ENCODE data around the gene SETD3. TPM values are rescaled to one million over a fixed set of nuclear protein-coding genes. Genes with fewer than 3 reads are reported as not detected.
A peak's percentile ranks its signal among the peaks of the same experiment; 100 is the strongest.

The SETD3 gene
- total RNA-seq, 6 donors from 2014 or later, result 59.7 to 99.2 (median 77.6) TPM

DNA sequence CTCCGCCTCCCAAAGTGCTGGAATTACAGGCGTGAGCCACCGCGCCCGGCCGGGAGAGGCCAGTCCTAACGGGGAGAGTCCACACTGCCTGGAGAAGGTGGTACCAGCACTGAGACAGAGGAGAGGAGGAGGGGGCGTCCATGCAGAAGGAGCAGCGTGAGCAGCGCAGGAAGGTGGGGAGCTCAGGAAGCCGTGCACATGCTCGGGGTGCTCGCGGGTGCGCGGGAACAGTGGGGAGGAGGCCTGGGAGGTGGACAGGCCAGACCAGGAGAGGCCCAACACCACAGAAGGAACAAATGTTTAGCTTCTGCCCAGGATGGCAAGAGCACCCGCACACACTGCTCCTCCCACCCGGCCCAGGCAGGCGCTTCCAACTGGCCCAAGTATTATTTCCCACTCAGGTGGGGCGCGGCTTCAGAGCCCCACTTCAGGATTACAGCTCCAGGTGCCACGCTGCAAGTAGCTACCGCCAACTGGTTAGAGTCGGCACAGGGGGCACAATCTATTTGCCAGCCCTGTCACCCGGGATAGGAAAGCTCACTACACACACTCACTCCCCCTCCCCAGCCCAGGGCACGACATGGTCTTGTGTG, 127.9 kb downstream of the SETD3 start:
- WGBS, 2 donors, result 85 to 89% methylated on average over 25 to 26 of the region's 26 CpGs
- no peak overlapping the region for H3K4me3 ChIP-seq
- DNase-seq, result peak in 1 of 2 donors; percentile 71

DNA sequence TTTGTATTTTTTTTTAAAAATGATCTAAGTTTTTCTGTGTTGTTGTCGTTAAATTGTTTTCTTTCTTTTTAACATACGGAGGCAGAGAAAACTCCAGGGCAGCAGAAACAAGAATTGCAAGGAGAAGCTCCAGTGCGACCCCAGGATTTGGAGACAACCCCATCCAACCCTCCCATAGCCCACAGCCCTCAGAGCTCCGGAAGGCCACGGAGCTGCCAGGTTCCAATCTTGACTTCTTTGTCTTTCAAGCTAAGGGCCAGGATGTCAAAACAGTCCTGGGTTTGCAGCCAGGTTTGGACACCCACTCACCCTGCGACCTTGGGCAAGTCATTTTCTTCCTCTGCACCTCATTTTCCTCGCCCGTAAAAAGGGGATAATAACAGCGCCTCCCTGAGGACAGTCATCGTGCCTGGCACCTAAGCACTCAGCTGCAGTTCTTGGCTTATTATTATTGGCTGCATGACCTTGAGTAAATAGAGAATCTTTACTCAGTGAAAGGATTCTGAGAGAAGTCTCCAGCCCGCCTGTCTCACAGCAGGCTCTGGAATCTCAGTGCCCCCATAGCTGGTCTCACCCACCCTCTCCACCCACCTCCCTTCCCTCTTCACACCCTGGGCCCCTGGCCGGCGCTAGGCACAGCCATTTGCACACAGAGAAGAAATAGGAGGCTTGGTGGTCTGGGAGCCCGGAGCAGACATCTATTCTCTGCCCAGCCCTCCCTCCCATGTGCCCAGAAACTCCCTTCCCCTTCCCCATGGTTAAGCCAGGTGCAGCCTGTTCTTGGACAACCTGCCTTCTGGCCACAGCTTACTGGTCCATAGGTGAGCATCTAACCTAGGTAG, 129.3 kb downstream of the SETD3 start:
- ATAC-seq (ENCODE audit: low FRiP score in 2 of 2), result no peak
- H3K4me1 ChIP-seq, result no peaks in the 10 kb centered on the region
- 55 to 67% methylated on average over 13 to 14 of the region's 14 CpGs for WGBS, 2 donors
- no peaks in the 10 kb centered on the region for H3K27me3 ChIP-seq
- no peaks in the 10 kb centered on the region for H3K9me3 ChIP-seq
- TF ChIP-seq, protein P1, sequence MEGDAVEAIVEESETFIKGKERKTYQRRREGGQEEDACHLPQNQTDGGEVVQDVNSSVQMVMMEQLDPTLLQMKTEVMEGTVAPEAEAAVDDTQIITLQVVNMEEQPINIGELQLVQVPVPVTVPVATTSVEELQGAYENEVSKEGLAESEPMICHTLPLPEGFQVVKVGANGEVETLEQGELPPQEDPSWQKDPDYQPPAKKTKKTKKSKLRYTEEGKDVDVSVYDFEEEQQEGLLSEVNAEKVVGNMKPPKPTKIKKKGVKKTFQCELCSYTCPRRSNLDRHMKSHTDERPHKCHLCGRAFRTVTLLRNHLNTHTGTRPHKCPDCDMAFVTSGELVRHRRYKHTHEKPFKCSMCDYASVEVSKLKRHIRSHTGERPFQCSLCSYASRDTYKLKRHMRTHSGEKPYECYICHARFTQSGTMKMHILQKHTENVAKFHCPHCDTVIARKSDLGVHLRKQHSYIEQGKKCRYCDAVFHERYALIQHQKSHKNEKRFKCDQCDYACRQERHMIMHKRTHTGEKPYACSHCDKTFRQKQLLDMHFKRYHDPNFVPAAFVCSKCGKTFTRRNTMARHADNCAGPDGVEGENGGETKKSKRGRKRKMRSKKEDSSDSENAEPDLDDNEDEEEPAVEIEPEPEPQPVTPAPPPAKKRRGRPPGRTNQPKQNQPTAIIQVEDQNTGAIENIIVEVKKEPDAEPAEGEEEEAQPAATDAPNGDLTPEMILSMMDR (IDR thresholded peaks at IDR 0.05), result no peak
- TF ChIP-seq POLR2A (IDR thresholded peaks at IDR 0.05) (no peak), POLR2AphosphoS5 (IDR thresholded peaks at IDR 0.05) (no peak), EP300 (IDR thresholded peaks at IDR 0.05) (no peak)
- H3K27ac ChIP-seq, result no peak overlapping the region
- no peak overlapping the region for H3K4me3 ChIP-seq
- no peaks in the 10 kb centered on the region for H3K36me3 ChIP-seq
- DNase-seq, result no peak

More for the DNA sequence above, 127.9 kb downstream of the SETD3 start:
- Histone ChIP-seq H3K9me3 (no peaks in the 10 kb centered on the region), H3K27me3 (no peaks in the 10 kb centered on the region), H3K36me3 (no peaks in the 10 kb centered on the region), H3K27ac (no peak overlapping the region), H3K4me1 (no peaks in the 10 kb centered on the region)
- peak; percentile 12 to 45 for ATAC-seq (ENCODE audit: low FRiP score in 2 of 2)
- no peak for TF ChIP-seq POLR2A (IDR thresholded peaks at IDR 0.05)
- TF ChIP-seq, protein P1 (IDR thresholded peaks at IDR 0.05), result no peak
- no peak for TF ChIP-seq EP300 (IDR thresholded peaks at IDR 0.05)
- TF ChIP-seq POLR2AphosphoS5 (IDR thresholded peaks at IDR 0.05), result no peak

DNA sequence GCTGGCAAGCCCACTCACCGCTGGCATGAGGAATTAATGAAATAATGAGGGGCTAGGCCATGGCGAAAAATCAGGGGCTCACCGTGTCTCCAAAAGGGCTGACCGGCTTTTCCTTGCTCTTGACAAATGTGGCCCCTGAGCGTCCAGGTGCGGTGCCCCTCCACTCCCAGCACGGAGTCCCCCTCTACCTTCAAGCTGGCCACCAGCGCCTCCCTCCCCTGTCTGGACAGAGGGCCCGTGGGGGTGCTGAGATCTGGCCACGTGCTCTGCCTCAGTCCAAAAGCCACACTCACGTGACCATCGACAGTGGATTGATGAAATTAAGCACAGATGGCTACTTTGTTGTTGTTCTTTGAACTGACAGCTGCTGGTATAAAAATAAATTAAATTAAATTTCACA, 129.9 kb downstream of the SETD3 start:
- Histone ChIP-seq H3K4me1 (no peaks in the 10 kb centered on the region), H3K4me3 (no peak overlapping the region), H3K9me3 (no peaks in the 10 kb centered on the region), H3K27me3 (no peaks in the 10 kb centered on the region), H3K27ac (no peak overlapping the region), H3K36me3 (no peaks in the 10 kb centered on the region)
- 87 to 90% methylated on average over 12 of the region's 12 CpGs for WGBS, 2 donors
- no peak for TF ChIP-seq POLR2AphosphoS5 (IDR thresholded peaks at IDR 0.05)
- TF ChIP-seq POLR2A (IDR thresholded peaks at IDR 0.05), result no peak
- TF ChIP-seq, protein P1 (IDR thresholded peaks at IDR 0.05), result no peak
- TF ChIP-seq EP300 (IDR thresholded peaks at IDR 0.05), result no peak
- ATAC-seq (ENCODE audit: low FRiP score in 2 of 2) (no peak), DNase-seq (peak; percentile 14 to 40)

DNA sequence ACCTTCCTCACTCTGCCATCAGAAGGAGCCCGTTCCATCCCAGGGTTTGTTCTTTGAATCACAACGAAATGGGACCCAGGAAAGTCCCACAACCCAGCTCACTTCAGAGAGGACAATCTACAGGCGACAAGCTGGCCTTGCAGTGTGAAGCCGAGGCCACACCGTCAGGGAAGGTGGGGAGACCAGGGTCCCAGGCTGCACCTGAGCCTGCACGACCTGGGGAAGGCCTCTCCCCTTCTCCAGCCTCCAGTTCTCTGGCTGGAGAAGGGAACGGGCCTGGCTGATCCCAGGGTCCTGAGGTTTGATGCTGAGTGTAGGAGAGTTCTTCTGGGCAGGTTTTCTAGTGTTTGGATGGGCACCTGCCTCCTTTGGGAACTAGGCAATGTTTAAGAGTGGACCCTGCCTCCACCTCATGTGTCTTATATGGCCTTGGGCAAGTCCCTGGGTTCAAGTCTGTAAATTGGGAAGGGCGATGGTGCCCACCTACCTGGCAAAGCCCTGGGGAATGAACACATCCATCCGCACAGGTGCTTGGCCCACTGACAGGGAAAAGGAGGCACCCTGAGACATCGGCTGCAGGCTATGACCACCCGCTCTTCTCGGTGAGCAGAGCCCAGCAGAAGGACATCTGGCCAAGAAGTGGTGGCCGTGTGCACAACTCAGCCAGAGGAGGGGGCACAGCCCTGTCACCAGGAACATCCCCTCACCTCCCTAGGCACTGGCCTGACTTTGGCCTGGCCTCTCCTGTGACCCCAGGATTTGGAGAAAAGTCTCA, 130.8 kb downstream of the SETD3 start:
- Histone ChIP-seq H3K9me3 (no peaks in the 10 kb centered on the region), H3K27me3 (no peaks in the 10 kb centered on the region), H3K27ac (no peak overlapping the region), H3K36me3 (no peaks in the 10 kb centered on the region), H3K4me1 (no peaks in the 10 kb centered on the region), H3K4me3 (no peak overlapping the region)
- WGBS, 2 donors, result 87 to 90% methylated on average over 7 to 13 of the region's 13 CpGs
- ATAC-seq (ENCODE audit: low FRiP score in 2 of 2), result no peak
- TF ChIP-seq, protein P1 (IDR thresholded peaks at IDR 0.05), result no peak
- TF ChIP-seq POLR2AphosphoS5 (IDR thresholded peaks at IDR 0.05), result no peak
- no peak for TF ChIP-seq POLR2A (IDR thresholded peaks at IDR 0.05)
- TF ChIP-seq EP300 (IDR thresholded peaks at IDR 0.05), result no peak
- DNase-seq, result no peak

Measured in upper lobe of left lung (tissue), 6 donors.